Panc1 (cell line): ENCODE measurements around the gene ELL2. TPM values are rescaled to one million over a fixed set of nuclear protein-coding genes. Genes with fewer than 3 reads are reported as not detected.
"Not testable (repeated sequence)": the region's sequence is repeated elsewhere in the genome, so short reads cannot be mapped to it uniquely, and the experiment has no call there.

Experiments
- ATAC-seq: fragments of 200-7000 bp; cut with Tn5 transposase; 2 replicates; pipeline ENCODE4 v1.9.1; 2020; ENCODE audit warnings: mild to moderate bottlenecking, moderate library complexity
- BruUV-seq: library from RNA; stranded (reverse); fragments of 400-500 nt; replicated peaks from 2 replicates; lab custom pipeline; 2021; lab: Mats Ljungman, UMichigan
- CTCF ChIA-PET: fragments of 300-600 bp; sonication (Branson Sonifier 250); formaldehyde crosslinking; loops from one replicate; lab custom pipeline; 2022; ENCODE audit warnings: antibody characterized with exemption; lab: Charles Lee
- POLR2A ChIA-PET: fragments of 300-600 bp; sonication (Branson Sonifier 250); formaldehyde crosslinking; loops from one replicate; lab custom pipeline; 2022; ENCODE audit warnings: antibody characterized with exemption; lab: Charles Lee
- DNase-seq: peaks from one replicate; pipeline ENCODE4 v3.0.0-alpha.2; 2010; ENCODE audit warnings: low read depth, low spot score
- H3K27ac ChIP-seq: 2 replicates; pipeline ENCODE4 v1.5.1; 2011; ENCODE audit warnings: mild to moderate bottlenecking, low read length, inconsistent platforms
- H3K27me3 ChIP-seq: fragments of 200-500 bp; sonication (Bioruptor generic); 2 replicates; pipeline ENCODE4 v1.6.0; 2014; ENCODE audit warnings: low read length, inconsistent platforms; ENCODE audit not compliant: control insufficient read depth, insufficient read depth
- H3K36me3 ChIP-seq: fragments of 200-500 bp; sonication (Bioruptor generic); 2 replicates; pipeline ENCODE4 v1.5.1; 2014; ENCODE audit warnings: inconsistent platforms, mild to moderate bottlenecking, low read length, moderate library complexity; ENCODE audit not compliant: control insufficient read depth, insufficient read depth
- H3K4me1 ChIP-seq: 2 replicates; pipeline ENCODE4 v1.5.1; 2011; ENCODE audit warnings: inconsistent platforms, mild to moderate bottlenecking, low read length, moderate library complexity; ENCODE audit not compliant: control insufficient read depth, insufficient read depth
- H3K4me3 ChIP-seq, 2 experiments: 2 replicates each; pipeline ENCODE4 v1.5.1; 2011 to 2012; ENCODE audit warnings: low read depth in 2 of 2, low read length in 2 of 2, mild to moderate bottlenecking in 2 of 2, inconsistent platforms in 1 of 2, moderate library complexity in 1 of 2
- H3K9me3 ChIP-seq: fragments of 200-500 bp; sonication (Bioruptor generic); 2 replicates; pipeline ENCODE4 v1.5.1; 2014; ENCODE audit warnings: low read depth, mild to moderate bottlenecking, inconsistent platforms, low read length, moderate library complexity; ENCODE audit not compliant: control insufficient read depth, insufficient read depth
- POLR2AphosphoS5 ChIP-seq: IDR thresholded peaks from 2 replicates; pipeline ENCODE4 v1.6.1; 2012; ENCODE audit warnings: mild to moderate bottlenecking, low read depth, low read length, moderate library complexity
- SIN3A ChIP-seq: IDR thresholded peaks from 2 replicates; pipeline ENCODE4 v1.6.1; 2012; ENCODE audit warnings: low read depth, mild to moderate bottlenecking, low read length, moderate library complexity, borderline replicate concordance; ENCODE audit not compliant: insufficient read depth
- TCF7L2 ChIP-seq: IDR thresholded peaks from 2 replicates; pipeline ENCODE4 v1.6.1; 2011; ENCODE audit warnings: mild to moderate bottlenecking, low read depth, low read length, inconsistent platforms
- in situ Hi-C: cut with HindIII; loops from 2 replicates; pipeline ENCODE4 v1.10.0; 2016; ENCODE audit warnings: low sequenced_read_pairs, low pct_unique_long_range_greater_than_20kb
- intact Hi-C: fragments of 100-400 bp; cut with micrococcal nuclease; formaldehyde crosslinking; loops from one replicate; pipeline ENCODE4 v1.10.0; 2022; ENCODE audit not compliant: unreplicated experiment
- total RNA-seq: library from RNA; stranded (reverse); gene quantifications from one replicate; pipeline ENCODE4 v1.2.1, GENCODE V29; 2021; ENCODE audit not compliant: unreplicated experiment
- TF ChIP-seq, protein P1 (sequence below): fragments of 450-650 bp; IDR thresholded peaks from 2 replicates; pipeline ENCODE4 v1.5.1; 2017; ENCODE audit warnings: mild to moderate bottlenecking
- TF ChIP-seq, protein P2 (sequence below), 2 experiments: IDR thresholded peaks; 2 replicates each; pipeline ENCODE4 v1.6.1; 2011 to 2012; ENCODE audit warnings: low read depth in 2 of 2, control low read depth in 1 of 2, low read length in 1 of 2, mild to moderate bottlenecking in 1 of 2, moderate library complexity in 1 of 2; ENCODE audit not compliant: insufficient read depth in 1 of 2

The ELL2 gene
- total RNA-seq, 1 experiment from 2014 or later = 68.5 TPM

- Histone ChIP-seq H3K9me3 (no peaks in the 10 kb centered on the region), H3K27ac (no peak overlapping the region), H3K4me3 (no peak overlapping the region), H3K4me1 (peaks cover 5% of the 10 kb centered on the region), H3K27me3 (no peaks in the 10 kb centered on the region), H3K36me3 (no peaks in the 10 kb centered on the region)
- POLR2A ChIA-PET = no interaction called here
- in situ Hi-C loops (no loop called here), intact Hi-C loops (no loop called here)
- CTCF ChIA-PET = interaction anchor here (1.2 kb wide), 1 partner anchor 57 kb away, joined by 3 read pairs; no protein-coding TSS in a partner anchor
- BruUV-seq = no TSS peak
- DNase-seq (no peak), ATAC-seq (no peak)
- TF ChIP-seq, protein P1, sequence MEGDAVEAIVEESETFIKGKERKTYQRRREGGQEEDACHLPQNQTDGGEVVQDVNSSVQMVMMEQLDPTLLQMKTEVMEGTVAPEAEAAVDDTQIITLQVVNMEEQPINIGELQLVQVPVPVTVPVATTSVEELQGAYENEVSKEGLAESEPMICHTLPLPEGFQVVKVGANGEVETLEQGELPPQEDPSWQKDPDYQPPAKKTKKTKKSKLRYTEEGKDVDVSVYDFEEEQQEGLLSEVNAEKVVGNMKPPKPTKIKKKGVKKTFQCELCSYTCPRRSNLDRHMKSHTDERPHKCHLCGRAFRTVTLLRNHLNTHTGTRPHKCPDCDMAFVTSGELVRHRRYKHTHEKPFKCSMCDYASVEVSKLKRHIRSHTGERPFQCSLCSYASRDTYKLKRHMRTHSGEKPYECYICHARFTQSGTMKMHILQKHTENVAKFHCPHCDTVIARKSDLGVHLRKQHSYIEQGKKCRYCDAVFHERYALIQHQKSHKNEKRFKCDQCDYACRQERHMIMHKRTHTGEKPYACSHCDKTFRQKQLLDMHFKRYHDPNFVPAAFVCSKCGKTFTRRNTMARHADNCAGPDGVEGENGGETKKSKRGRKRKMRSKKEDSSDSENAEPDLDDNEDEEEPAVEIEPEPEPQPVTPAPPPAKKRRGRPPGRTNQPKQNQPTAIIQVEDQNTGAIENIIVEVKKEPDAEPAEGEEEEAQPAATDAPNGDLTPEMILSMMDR = no peak
- TF ChIP-seq POLR2AphosphoS5 = no peak
- TF ChIP-seq TCF7L2 = no peak
- TF ChIP-seq SIN3A = no peak
- TF ChIP-seq, protein P2, sequence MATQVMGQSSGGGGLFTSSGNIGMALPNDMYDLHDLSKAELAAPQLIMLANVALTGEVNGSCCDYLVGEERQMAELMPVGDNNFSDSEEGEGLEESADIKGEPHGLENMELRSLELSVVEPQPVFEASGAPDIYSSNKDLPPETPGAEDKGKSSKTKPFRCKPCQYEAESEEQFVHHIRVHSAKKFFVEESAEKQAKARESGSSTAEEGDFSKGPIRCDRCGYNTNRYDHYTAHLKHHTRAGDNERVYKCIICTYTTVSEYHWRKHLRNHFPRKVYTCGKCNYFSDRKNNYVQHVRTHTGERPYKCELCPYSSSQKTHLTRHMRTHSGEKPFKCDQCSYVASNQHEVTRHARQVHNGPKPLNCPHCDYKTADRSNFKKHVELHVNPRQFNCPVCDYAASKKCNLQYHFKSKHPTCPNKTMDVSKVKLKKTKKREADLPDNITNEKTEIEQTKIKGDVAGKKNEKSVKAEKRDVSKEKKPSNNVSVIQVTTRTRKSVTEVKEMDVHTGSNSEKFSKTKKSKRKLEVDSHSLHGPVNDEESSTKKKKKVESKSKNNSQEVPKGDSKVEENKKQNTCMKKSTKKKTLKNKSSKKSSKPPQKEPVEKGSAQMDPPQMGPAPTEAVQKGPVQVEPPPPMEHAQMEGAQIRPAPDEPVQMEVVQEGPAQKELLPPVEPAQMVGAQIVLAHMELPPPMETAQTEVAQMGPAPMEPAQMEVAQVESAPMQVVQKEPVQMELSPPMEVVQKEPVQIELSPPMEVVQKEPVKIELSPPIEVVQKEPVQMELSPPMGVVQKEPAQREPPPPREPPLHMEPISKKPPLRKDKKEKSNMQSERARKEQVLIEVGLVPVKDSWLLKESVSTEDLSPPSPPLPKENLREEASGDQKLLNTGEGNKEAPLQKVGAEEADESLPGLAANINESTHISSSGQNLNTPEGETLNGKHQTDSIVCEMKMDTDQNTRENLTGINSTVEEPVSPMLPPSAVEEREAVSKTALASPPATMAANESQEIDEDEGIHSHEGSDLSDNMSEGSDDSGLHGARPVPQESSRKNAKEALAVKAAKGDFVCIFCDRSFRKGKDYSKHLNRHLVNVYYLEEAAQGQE (IDR thresholded peaks at IDR 0.05; ENCODE audit: insufficient read depth in 1 of 2, low read depth in 2 of 2, low read length in 1 of 2) = no peak
Measured at GRCh38 chr5:95838001-95838520, 123.6 kb downstream of the ELL2 start.

- in situ Hi-C loops (no loop called here), intact Hi-C loops (no loop called here)
- no peak for TF ChIP-seq TCF7L2
- TF ChIP-seq SIN3A = no peak
- TF ChIP-seq, protein P1 = no peak
- TF ChIP-seq POLR2AphosphoS5 = no peak
- TF ChIP-seq, protein P2 (IDR thresholded peaks at IDR 0.05; ENCODE audit: insufficient read depth in 1 of 2, low read depth in 2 of 2, low read length in 1 of 2) = no peak
- no TSS peak for BruUV-seq
- no peak for ATAC-seq
- DNase-seq = no peak
- no peak overlapping the region for H3K27ac ChIP-seq
- no peaks in the 10 kb centered on the region for H3K9me3 ChIP-seq
- ChIA-PET CTCF (interaction anchor here (1.2 kb wide), 1 partner anchor 56 kb away, joined by 3 read pairs; no protein-coding TSS in a partner anchor), POLR2A (no interaction called here)
- H3K36me3 ChIP-seq = no peaks in the 10 kb centered on the region
- no peaks in the 10 kb centered on the region for H3K27me3 ChIP-seq
- H3K4me1 ChIP-seq = peaks cover 5% of the 10 kb centered on the region
- no peak overlapping the region for H3K4me3 ChIP-seq
Measured at GRCh38 chr5:95837492-95837891, 124.2 kb downstream of the ELL2 start.

DNA sequence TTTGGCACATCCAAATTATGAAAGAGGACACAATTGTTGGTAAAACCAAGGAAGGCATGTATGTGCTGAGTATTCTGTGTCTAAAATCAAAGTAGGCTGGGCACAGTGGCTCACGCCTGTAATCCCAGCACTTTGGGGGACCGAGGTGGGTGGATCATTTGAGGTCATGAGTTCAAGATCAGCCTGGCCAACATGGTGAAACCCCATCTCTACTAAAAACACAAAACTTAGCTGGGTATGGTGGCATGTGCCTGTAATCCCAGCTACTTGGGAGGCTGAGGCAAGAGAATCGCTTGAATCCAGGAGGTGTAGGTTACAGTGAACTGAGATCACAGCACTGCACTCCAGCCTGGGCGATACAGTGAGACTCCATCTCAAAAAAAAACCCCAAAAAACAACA, 124.7 kb downstream of the ELL2 start:
- H3K9me3 ChIP-seq, ATAC-seq, H3K4me1 ChIP-seq, DNase-seq, H3K27me3 ChIP-seq, BruUV-seq, in situ Hi-C loops, POLR2A ChIA-PET, intact Hi-C loops, H3K27ac ChIP-seq, H3K4me3 ChIP-seq, H3K36me3 ChIP-seq: not testable (repeated sequence)
- CTCF ChIA-PET = interaction anchor here (0.6 to 1.2 kb wide), 2 partner anchors 56 to 401 kb away, joined by 3 to 4 read pairs; no protein-coding TSS in a partner anchor
